K562 (cell line): ENCODE measurements around the gene RNF11. TPM values are rescaled to one million over a fixed set of nuclear protein-coding genes. Genes with fewer than 3 reads are reported as not detected.

Source experiments
- KAT7 ChIP-seq: sonication (generic); formaldehyde crosslinking; IDR thresholded peaks from 2 replicates; pipeline ENCODE4 v1.8.0; 2022; ENCODE audit warnings: missing genetic modification reagents, mild to moderate bottlenecking, borderline replicate concordance
- MGA ChIP-seq: fragments of 450-650 bp; IDR thresholded peaks from 2 replicates; pipeline ENCODE4 v1.6.1; 2016; ENCODE audit warnings: mild to moderate bottlenecking, moderate library complexity
- NR4A1 ChIP-seq, 2 experiments: fragments of 250-450 bp in 1 of 2; fragments of 450-650 bp in 1 of 2; sonication (Bioruptor Pico) in 1 of 2; IDR thresholded peaks; 2 replicates each; pipeline versions ENCODE4 v1.4.0 to v1.6.1; 2016 to 2020; ENCODE audit warnings: mild to moderate bottlenecking in 2 of 2, missing compliant biosample characterization in 1 of 2, missing genetic modification characterization in 1 of 2, moderate library complexity in 1 of 2
- ZFPM2 ChIP-seq: fragments of 250-450 bp; sonication (Bioruptor Pico); IDR thresholded peaks from 2 replicates; pipeline ENCODE4 v1.5.1; 2022; ENCODE audit warnings: mild to moderate bottlenecking
- ZNF408 ChIP-seq: fragments of 250-450 bp; sonication (Bioruptor Pico); IDR thresholded peaks from 2 replicates; pipeline ENCODE4 v1.4.0; 2020; ENCODE audit warnings: low read depth, mild to moderate bottlenecking, moderate library complexity
- ZNF518B ChIP-seq: fragments of 250-450 bp; sonication (Bioruptor Pico); IDR thresholded peaks from 2 replicates; pipeline ENCODE4 v1.5.0; 2021; ENCODE audit warnings: mild to moderate bottlenecking, moderate library complexity
- ZNF583 ChIP-seq: fragments of 250-450 bp; sonication (Bioruptor Pico); IDR thresholded peaks from 2 replicates; pipeline ENCODE4 v1.4.0; 2020
- polyA plus RNA-seq, 8 experiments: library from polyadenylated mRNA; depleted of rRNA in 4 of 8; stranded (reverse) in 5 of 8; unstranded in 3 of 8; fragments of >200 nt; fragmentation: Nextera tagmentation in 2 of 8; fragmentation: Illumina TruSeq in 1 of 8; extraction: Ambion mirVana in 2 of 8; extraction: Trizol in 1 of 8; gene quantifications; 2 replicates each; pipeline versions ENCODE4 v1.2.1 to v1.2.3, GENCODE V29; 2011 to 2014; ENCODE audit warnings: inconsistent platforms in 1 of 8, missing spikeins in 1 of 8
- total RNA-seq, 7 experiments: library from RNA; depleted of rRNA in 6 of 7; stranded (reverse); fragments of >200 nt in 6 of 7; fragmentation: Illumina TruSeq in 2 of 7; extraction: Trizol in 2 of 7; gene quantifications; 2 replicates each; pipeline versions ENCODE4 v1.2.1 to v1.2.3, GENCODE V29; 2011 to 2021; ENCODE audit warnings: low replicate concordance in 1 of 7

RNF11 gene
- total and polyA plus RNA-seq, 9 of the 15 experiments (the other 6 are each of a cell fraction or from before 2014, with no cell fraction given), result 5.7 to 34.3 (median 23.1) TPM

GRCh38 chr1:51234721-51235425 is 1.2 kb upstream of the RNF11 start (continued):
- TF ChIP-seq ZNF583 (CRISPR knock-in tag) (no peak), KAT7 (CRISPR knock-in tag) (no peak), ZNF408 (CRISPR knock-in tag) (no peak), ZFPM2 (CRISPR knock-in tag) (no peak), ZNF518B (no peak), NR4A1 (CRISPR knock-in tag; IDR thresholded peaks at IDR 0.05) (no peak), NR4A1 (tag; IDR thresholded peaks at IDR 0.05) (no peak), MGA (no peak)
